HL-60 (cell line): ENCODE measurements around the gene RANBP3L.

Experiments
- GABPA ChIP-seq: IDR thresholded peaks from 2 replicates; pipeline ENCODE4 v1.6.1; 2012; ENCODE audit warnings: low read depth
- POLR2AphosphoS5 ChIP-seq: IDR thresholded peaks from 2 replicates; pipeline ENCODE4 v1.6.1; 2012; ENCODE audit warnings: low read depth
- SPI1 ChIP-seq: IDR thresholded peaks from 2 replicates; pipeline ENCODE4 v1.6.1; 2012; ENCODE audit warnings: low read depth, mild to moderate bottlenecking, borderline replicate concordance
- TF ChIP-seq, protein P1 (sequence below): IDR thresholded peaks from one replicate; pipeline ENCODE4 v1.5.1; 2011; ENCODE audit warnings: low read length, control low read depth, inconsistent platforms; ENCODE audit not compliant: insufficient read depth
- TF ChIP-seq, protein P2 (sequence below): IDR thresholded peaks from 2 replicates; pipeline ENCODE4 v1.6.1; 2012; ENCODE audit warnings: low read depth; ENCODE audit not compliant: insufficient replicate concordance

DNA sequence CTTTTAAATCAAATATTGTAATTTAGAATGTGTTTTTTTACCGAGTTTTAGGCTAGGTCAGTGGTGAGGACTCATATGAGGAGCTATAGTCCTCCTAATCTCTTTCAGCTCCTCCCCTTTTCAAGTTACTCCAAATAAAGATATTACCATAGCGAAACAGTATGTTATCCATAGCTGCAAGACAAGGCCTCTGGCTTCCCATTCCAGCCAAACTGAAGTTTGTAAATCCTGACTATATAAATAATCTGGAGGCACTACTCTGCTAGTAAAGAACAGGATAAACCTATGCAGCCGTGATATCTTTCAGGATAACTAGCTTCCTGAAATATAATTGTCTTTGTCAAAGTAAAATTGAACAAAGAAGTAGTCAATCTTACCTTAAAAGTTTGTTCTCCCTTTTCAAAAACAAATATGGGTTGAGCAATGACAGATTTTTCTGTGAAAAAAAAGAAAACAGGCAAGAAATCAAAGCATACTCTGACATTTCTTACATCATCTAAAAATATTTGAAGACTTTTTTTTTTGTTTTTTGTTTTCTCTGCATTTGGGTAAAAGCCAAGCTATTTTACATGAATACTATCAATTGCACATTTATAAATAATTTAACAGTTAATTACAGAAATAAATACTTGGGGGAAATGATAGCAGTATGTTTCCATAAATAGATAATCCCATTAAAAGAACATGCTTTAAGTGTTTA, 30.7 kb downstream of the RANBP3L start:
- TF ChIP-seq GABPA: no peak
- TF ChIP-seq, protein P1, sequence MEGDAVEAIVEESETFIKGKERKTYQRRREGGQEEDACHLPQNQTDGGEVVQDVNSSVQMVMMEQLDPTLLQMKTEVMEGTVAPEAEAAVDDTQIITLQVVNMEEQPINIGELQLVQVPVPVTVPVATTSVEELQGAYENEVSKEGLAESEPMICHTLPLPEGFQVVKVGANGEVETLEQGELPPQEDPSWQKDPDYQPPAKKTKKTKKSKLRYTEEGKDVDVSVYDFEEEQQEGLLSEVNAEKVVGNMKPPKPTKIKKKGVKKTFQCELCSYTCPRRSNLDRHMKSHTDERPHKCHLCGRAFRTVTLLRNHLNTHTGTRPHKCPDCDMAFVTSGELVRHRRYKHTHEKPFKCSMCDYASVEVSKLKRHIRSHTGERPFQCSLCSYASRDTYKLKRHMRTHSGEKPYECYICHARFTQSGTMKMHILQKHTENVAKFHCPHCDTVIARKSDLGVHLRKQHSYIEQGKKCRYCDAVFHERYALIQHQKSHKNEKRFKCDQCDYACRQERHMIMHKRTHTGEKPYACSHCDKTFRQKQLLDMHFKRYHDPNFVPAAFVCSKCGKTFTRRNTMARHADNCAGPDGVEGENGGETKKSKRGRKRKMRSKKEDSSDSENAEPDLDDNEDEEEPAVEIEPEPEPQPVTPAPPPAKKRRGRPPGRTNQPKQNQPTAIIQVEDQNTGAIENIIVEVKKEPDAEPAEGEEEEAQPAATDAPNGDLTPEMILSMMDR: no peak
- TF ChIP-seq POLR2AphosphoS5: no peak
- TF ChIP-seq, protein P2, sequence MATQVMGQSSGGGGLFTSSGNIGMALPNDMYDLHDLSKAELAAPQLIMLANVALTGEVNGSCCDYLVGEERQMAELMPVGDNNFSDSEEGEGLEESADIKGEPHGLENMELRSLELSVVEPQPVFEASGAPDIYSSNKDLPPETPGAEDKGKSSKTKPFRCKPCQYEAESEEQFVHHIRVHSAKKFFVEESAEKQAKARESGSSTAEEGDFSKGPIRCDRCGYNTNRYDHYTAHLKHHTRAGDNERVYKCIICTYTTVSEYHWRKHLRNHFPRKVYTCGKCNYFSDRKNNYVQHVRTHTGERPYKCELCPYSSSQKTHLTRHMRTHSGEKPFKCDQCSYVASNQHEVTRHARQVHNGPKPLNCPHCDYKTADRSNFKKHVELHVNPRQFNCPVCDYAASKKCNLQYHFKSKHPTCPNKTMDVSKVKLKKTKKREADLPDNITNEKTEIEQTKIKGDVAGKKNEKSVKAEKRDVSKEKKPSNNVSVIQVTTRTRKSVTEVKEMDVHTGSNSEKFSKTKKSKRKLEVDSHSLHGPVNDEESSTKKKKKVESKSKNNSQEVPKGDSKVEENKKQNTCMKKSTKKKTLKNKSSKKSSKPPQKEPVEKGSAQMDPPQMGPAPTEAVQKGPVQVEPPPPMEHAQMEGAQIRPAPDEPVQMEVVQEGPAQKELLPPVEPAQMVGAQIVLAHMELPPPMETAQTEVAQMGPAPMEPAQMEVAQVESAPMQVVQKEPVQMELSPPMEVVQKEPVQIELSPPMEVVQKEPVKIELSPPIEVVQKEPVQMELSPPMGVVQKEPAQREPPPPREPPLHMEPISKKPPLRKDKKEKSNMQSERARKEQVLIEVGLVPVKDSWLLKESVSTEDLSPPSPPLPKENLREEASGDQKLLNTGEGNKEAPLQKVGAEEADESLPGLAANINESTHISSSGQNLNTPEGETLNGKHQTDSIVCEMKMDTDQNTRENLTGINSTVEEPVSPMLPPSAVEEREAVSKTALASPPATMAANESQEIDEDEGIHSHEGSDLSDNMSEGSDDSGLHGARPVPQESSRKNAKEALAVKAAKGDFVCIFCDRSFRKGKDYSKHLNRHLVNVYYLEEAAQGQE: no peak
- no peak for TF ChIP-seq SPI1
